Mesenchymal stem cell (in vitro differentiated cells and primary cell): ENCODE results near the gene PRSS21.

ENCODE experiments used
- DNase-seq: peaks from one replicate; pipeline ENCODE4 v3.0.0-alpha.2; 2013
- H2AFZ ChIP-seq: one replicate; pipeline ENCODE4 v1.6.1; 2013; ENCODE audit warnings: low read depth, mild to moderate bottlenecking, control low read depth, inconsistent platforms, low read length, moderate library complexity
- H2AK5ac ChIP-seq: 2 replicates; pipeline ENCODE4 v1.6.1; 2013; ENCODE audit warnings: low read length, moderate library complexity, mild to moderate bottlenecking, inconsistent platforms; ENCODE audit not compliant: severe bottlenecking
- H2BK120ac ChIP-seq: one replicate; pipeline ENCODE4 v1.6.1; 2013; ENCODE audit warnings: low read depth, mild to moderate bottlenecking, inconsistent platforms, low read length, moderate library complexity
- H2BK12ac ChIP-seq, 2 experiments: one replicate each; pipeline ENCODE4 v1.6.1; 2013; ENCODE audit warnings: inconsistent platforms in 2 of 2, low read length in 2 of 2, mild to moderate bottlenecking in 2 of 2, moderate library complexity in 2 of 2, control low read depth in 1 of 2
- H2BK15ac ChIP-seq: one replicate; pipeline ENCODE4 v1.6.1; 2013; ENCODE audit warnings: mild to moderate bottlenecking, low read depth, inconsistent platforms; ENCODE audit not compliant: poor library complexity, severe bottlenecking
- H2BK5ac ChIP-seq: 2 replicates; pipeline ENCODE4 v1.6.1; 2013; ENCODE audit warnings: low read depth, mild to moderate bottlenecking, low read length, control low read depth, inconsistent platforms; ENCODE audit not compliant: poor library complexity, severe bottlenecking
- H3K14ac ChIP-seq, 2 experiments: one replicate each; pipeline ENCODE4 v1.6.1; 2013; ENCODE audit warnings: inconsistent platforms in 2 of 2, low read length in 2 of 2, control low read depth in 1 of 2, mild to moderate bottlenecking in 1 of 2, moderate library complexity in 1 of 2
- H3K18ac ChIP-seq, 2 experiments: one replicate each; pipeline ENCODE4 v1.6.1; 2013; ENCODE audit warnings: inconsistent platforms in 2 of 2, low read length in 2 of 2, control low read depth in 1 of 2, low read depth in 1 of 2, mild to moderate bottlenecking in 1 of 2
- H3K23ac ChIP-seq, 2 experiments: one replicate each; pipeline ENCODE4 v1.6.1; 2013; ENCODE audit warnings: inconsistent platforms in 2 of 2, low read length in 2 of 2, mild to moderate bottlenecking in 2 of 2, moderate library complexity in 2 of 2, control low read depth in 1 of 2
- H3K27ac ChIP-seq: 2 replicates; pipeline ENCODE4 v1.5.1; 2013; ENCODE audit warnings: mild to moderate bottlenecking, moderate library complexity, low read length, control low read depth, inconsistent platforms; ENCODE audit not compliant: poor library complexity, severe bottlenecking
- H3K27me3 ChIP-seq, 2 experiments: 2 replicates each; pipeline versions ENCODE4 v1.6.1 to v1.7.0; 2013; ENCODE audit warnings: low read length in 2 of 2, mild to moderate bottlenecking in 2 of 2, moderate library complexity in 2 of 2, control low read depth in 1 of 2, inconsistent platforms in 1 of 2; ENCODE audit not compliant: control insufficient read depth in 1 of 2, insufficient read depth in 1 of 2
- H3K36me3 ChIP-seq, 2 experiments: 2 replicates each; pipeline versions ENCODE4 v1.6.1 to v1.7.0; 2013; ENCODE audit warnings: low read length in 2 of 2, control low read depth in 1 of 2, inconsistent platforms in 1 of 2, low read depth in 1 of 2, mild to moderate bottlenecking in 1 of 2; ENCODE audit not compliant: insufficient read depth in 2 of 2, control insufficient read depth in 1 of 2
- H3K4ac ChIP-seq, 2 experiments: one replicate each; pipeline ENCODE4 v1.6.1; 2013; ENCODE audit warnings: inconsistent platforms in 2 of 2, low read length in 2 of 2, mild to moderate bottlenecking in 2 of 2, moderate library complexity in 2 of 2, control low read depth in 1 of 2, low read depth in 1 of 2
- H3K4me1 ChIP-seq: 2 replicates; pipeline ENCODE4 v1.6.1; 2013; ENCODE audit warnings: low read depth, low read length, control low read depth; ENCODE audit not compliant: control insufficient read depth, insufficient read depth
- H3K4me2 ChIP-seq: 2 replicates; pipeline ENCODE4 v1.6.1; 2013; ENCODE audit warnings: low read length, mild to moderate bottlenecking, inconsistent platforms; ENCODE audit not compliant: poor library complexity, severe bottlenecking
- H3K4me3 ChIP-seq, 2 experiments: 2 replicates each; pipeline versions ENCODE4 v1.5.1 to v1.7.0; 2013; ENCODE audit warnings: low read length in 2 of 2, mild to moderate bottlenecking in 2 of 2, control low read depth in 1 of 2, low read depth in 1 of 2; ENCODE audit not compliant: insufficient read depth in 1 of 2
- H3K79me1 ChIP-seq: replicated peaks from 2 replicates; pipeline ENCODE4 v1.6.1; 2013; ENCODE audit warnings: mild to moderate bottlenecking, control low read depth, low read length, inconsistent platforms; ENCODE audit not compliant: poor library complexity, severe bottlenecking
- H3K9ac ChIP-seq: 2 replicates; pipeline ENCODE4 v1.7.0; 2013; ENCODE audit warnings: mild to moderate bottlenecking, low read length, moderate library complexity
- H3K9me3 ChIP-seq: 2 replicates; pipeline ENCODE4 v1.7.0; 2013; ENCODE audit warnings: mild to moderate bottlenecking, low read length; ENCODE audit not compliant: control insufficient read depth
- H4K8ac ChIP-seq: one replicate; pipeline ENCODE4 v1.6.1; 2013; ENCODE audit warnings: inconsistent platforms, mild to moderate bottlenecking, low read length, moderate library complexity
- H4K91ac ChIP-seq: one replicate; pipeline ENCODE4 v1.6.1; 2013; ENCODE audit warnings: mild to moderate bottlenecking, low read length, inconsistent platforms
- WGBS: methylation state at CpG from one replicate; pipeline ENCODE4 v1.1.7; 2013; ENCODE audit warnings: mixed read lengths; 5-methylcytosine and 5-hydroxymethylcytosine counted together

Gene PRSS21

DNA sequence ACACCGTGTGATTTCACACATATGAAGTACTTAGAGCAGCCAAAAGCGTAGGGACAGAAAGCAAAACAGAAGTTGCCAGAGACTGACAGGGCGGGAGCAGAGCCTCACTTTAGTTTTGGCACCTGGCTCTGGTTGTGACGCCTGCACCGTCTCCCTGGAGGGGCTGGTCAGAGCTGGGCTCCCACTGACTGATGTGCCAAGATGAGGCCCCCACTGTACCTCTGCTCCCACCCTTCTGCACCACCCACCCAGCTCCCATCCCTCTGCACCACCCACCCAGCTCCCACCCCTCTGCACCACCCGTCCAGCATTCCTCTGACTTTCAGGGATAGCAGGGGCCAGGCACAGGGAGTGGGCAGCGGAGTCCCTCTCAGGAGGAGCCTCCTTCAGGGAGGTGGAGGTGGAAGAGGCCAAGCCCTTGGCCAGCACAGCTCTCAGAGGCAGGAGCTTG is 3.2 kb upstream of the PRSS21 start:
- DNase-seq = no peak
- Histone ChIP-seq H3K14ac (no peak overlapping the region), H3K79me1 (no peaks in the 10 kb centered on the region), H4K8ac (no peak overlapping the region), H3K9me3 (peaks cover 4% of the 10 kb centered on the region), H3K9ac (no peak overlapping the region), H3K4ac (no peak overlapping the region), H4K91ac (no peak overlapping the region), H2BK5ac (no peak overlapping the region), H3K27me3 (peaks cover 34 to 72% of the 10 kb centered on the region in 2 experiments), H2BK120ac (no peak overlapping the region), H2AFZ (no peak overlapping the region), H3K36me3 (peaks cover 0 to 2% of the 10 kb centered on the region in 2 experiments), H3K18ac (no peak overlapping the region), H2BK12ac (no peak overlapping the region), H2AK5ac (no peak overlapping the region), H3K4me3 (no peak overlapping the region), H2BK15ac (no peak overlapping the region), H3K23ac (no peak overlapping the region), H3K4me1 (peaks cover 6% of the 10 kb centered on the region), H3K27ac (no peak overlapping the region), H3K4me2 (no peak overlapping the region)
- 95% methylated on average over 7 of the region's 7 CpGs for WGBS

DNA sequence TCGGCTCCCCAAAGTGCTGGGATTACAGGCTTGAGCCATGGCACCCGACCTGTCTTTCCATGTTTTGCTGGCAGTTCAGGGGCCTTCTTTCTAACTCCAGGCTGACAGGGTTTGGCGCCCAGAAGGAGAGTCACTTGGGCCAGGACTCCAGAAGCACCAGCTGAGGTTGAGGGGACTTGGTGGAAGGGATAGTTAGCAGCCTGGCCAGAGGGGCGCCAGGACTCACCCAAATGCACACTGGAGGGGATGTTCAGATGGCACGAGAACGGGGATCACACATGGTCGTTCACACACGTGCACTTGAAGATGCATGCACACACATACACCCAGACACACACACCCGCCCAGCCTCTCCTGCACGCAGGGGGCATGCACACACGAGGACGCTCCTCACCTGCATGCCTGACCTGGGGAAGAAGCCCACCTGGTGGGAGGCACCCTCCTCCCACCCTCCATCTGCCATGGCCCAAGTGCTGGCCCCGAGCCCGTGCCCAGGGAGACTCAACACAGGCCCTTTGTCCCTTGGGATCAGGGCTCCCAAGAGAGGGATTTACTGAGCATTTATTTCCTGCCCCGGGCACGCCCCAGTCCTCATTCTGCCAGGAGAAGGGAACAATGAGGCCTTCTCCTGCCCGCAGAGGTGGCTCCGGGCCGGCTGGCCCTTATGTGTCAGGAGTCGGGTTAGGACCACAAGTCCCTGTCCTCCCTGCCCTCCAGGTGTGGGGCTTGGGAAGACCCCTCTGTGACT is 2.3 kb upstream of the PRSS21 start:
- H4K91ac ChIP-seq = no peak overlapping the region
- H3K36me3 ChIP-seq = peaks cover 0 to 2% of the 10 kb centered on the region in 2 experiments
- H3K27me3 ChIP-seq = peaks cover 43 to 76% of the 10 kb centered on the region in 2 experiments
- no peak overlapping the region for H2BK15ac ChIP-seq
- H3K9ac ChIP-seq = no peak overlapping the region
- H3K18ac ChIP-seq = no peak overlapping the region
- no peaks in the 10 kb centered on the region for H3K79me1 ChIP-seq
- WGBS = 83% methylated on average over 20 of the region's 20 CpGs
- H2AK5ac ChIP-seq = no peak overlapping the region
- no peak overlapping the region for H2BK12ac ChIP-seq
- no peak overlapping the region for H2AFZ ChIP-seq
- DNase-seq = no peak
- H2BK5ac ChIP-seq = no peak overlapping the region
- peaks cover 6% of the 10 kb centered on the region for H3K4me1 ChIP-seq
- no peak overlapping the region for H3K14ac ChIP-seq
- H3K9me3 ChIP-seq = no peaks in the 10 kb centered on the region
- H3K27ac ChIP-seq = no peak overlapping the region
- no peak overlapping the region for H3K4me3 ChIP-seq
- no peak overlapping the region for H3K23ac ChIP-seq
- no peak overlapping the region for H4K8ac ChIP-seq
- H3K4ac ChIP-seq = no peak overlapping the region
- no peak overlapping the region for H3K4me2 ChIP-seq
- no peak overlapping the region for H2BK120ac ChIP-seq

DNA sequence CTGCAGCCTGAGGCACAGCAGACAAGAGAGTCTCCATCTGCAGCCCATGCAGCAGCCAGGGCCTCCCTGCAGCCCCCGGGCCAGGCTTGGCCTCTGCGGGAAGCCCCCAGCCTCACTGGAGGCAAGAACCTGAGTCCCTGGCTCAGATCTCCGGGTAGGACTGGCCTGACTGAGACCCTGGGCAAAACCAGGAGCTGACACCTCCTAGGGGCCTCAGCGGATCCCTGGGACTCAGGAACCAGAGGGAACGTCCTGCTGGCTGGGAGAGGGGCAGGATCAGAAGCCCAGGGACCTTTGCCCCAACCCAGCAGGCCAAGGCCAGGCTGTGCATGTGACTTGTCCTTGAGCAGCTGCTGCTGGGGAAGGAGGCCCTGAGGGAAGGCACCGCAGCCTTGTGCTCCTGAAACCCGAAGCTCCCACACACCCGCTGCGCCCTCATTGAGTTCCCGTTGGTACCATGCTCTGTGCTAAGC is 1.7 kb upstream of the PRSS21 start:
- Histone ChIP-seq H3K23ac (no peak overlapping the region), H4K91ac (no peak overlapping the region), H3K27me3 (peaks cover 45 to 78% of the 10 kb centered on the region in 2 experiments), H2BK12ac (no peak overlapping the region), H3K9ac (no peak overlapping the region), H3K36me3 (peaks cover 0 to 2% of the 10 kb centered on the region in 2 experiments), H4K8ac (no peak overlapping the region), H2AK5ac (no peak overlapping the region), H3K4me3 (no peak overlapping the region), H2BK5ac (no peak overlapping the region), H3K18ac (no peak overlapping the region), H2BK15ac (no peak overlapping the region), H3K4me2 (no peak overlapping the region), H2AFZ (no peak overlapping the region), H3K4ac (no peak overlapping the region), H2BK120ac (no peak overlapping the region), H3K4me1 (peaks cover 6% of the 10 kb centered on the region), H3K79me1 (no peaks in the 10 kb centered on the region), H3K14ac (no peak overlapping the region), H3K27ac (no peak overlapping the region), H3K9me3 (no peaks in the 10 kb centered on the region)
- WGBS = 79% methylated on average over 10 of the region's 10 CpGs
- DNase-seq = no peak

DNA sequence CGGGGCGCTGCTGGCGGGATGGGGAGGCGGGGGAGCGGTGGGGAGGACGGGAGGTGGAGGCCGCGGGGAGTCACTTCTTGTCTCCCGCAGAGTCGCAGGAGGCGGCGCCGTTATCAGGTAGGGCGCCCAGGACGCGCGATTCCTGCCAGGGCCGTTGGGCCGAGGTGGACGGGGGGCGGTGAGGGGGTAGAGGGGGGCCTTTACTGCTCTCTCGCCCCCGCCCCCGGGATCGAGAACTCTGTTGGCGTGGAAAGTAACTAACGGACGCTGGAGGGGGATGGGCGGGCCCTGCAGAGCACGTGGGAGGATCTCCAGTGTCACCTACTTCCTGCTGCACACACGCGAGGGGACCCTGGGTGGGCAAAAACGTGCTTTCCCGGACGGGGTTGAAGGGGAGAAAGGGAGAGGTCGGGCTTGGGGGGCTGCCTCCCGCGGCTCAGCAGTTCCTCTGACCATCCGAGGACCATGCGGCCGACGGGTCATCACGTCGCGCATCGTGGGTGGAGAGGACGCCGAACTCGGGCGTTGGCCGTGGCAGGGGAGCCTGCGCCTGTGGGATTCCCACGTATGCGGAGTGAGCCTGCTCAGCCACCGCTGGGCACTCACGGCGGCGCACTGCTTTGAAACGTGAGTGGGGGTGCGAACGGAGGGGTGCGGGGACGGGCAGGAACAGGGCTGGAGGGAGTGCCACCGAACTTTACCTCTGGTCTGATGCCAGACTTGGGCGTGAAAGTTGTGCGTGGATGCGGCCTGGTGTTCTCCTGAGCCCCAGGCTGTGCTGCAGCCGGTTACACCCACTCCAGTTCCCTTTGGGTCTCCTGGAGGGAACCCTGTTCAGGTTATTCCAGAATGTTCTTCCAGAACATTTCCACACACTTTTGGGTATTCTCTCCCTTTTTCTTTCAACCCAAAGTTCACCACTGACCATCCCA is 569 bp downstream of the PRSS21 start:
- H3K4me2 ChIP-seq = no peak overlapping the region
- H3K27me3 ChIP-seq = peaks cover 32 to 79% of the 10 kb centered on the region in 2 experiments
- no peak overlapping the region for H2BK12ac ChIP-seq
- no peak overlapping the region for H3K9ac ChIP-seq
- no peaks in the 10 kb centered on the region for H3K4me1 ChIP-seq
- H3K14ac ChIP-seq = no peak overlapping the region
- no peak overlapping the region for H3K4ac ChIP-seq
- H2BK5ac ChIP-seq = no peak overlapping the region
- no peak overlapping the region for H2AFZ ChIP-seq
- H3K23ac ChIP-seq = no peak overlapping the region
- no peak overlapping the region for H2BK120ac ChIP-seq
- no peak overlapping the region for H3K27ac ChIP-seq
- no peak overlapping the region for H3K18ac ChIP-seq
- no peaks in the 10 kb centered on the region for H3K79me1 ChIP-seq
- H3K9me3 ChIP-seq = no peaks in the 10 kb centered on the region
- no peak overlapping the region for H4K8ac ChIP-seq
- H2AK5ac ChIP-seq = no peak overlapping the region
- peaks cover 0 to 2% of the 10 kb centered on the region in 2 experiments for H3K36me3 ChIP-seq
- 91% methylated on average over 62 of the region's 68 CpGs for WGBS
- H4K91ac ChIP-seq = peak overlapping the region; percentile 7
- no peak for DNase-seq
- H2BK15ac ChIP-seq = no peak overlapping the region
- no peak overlapping the region for H3K4me3 ChIP-seq
